Gastroesophageal sphincter (tissue), 4 donors: Measurements from ENCODE around the gene DLK2. TPM values are rescaled to one million over a fixed set of nuclear protein-coding genes. Genes with fewer than 3 reads are reported as not detected.

Experiments used
- ATAC-seq: fragments of 150-250 bp; one replicate; pipeline ENCODE4 v1.9.1; 2016; ENCODE audit warnings: mild to moderate bottlenecking, moderate library complexity
- H3K27ac ChIP-seq, 4 donors: fragments of 200-600 bp; sonication (generic) in 3 of 4; 1 replicate in 3 of 4; 2 replicates in 1 of 4; pipeline ENCODE4 v1.5.1; 2016 to 2019
- H3K27me3 ChIP-seq: fragments of 200-600 bp; sonication (generic); one replicate; pipeline ENCODE4 v1.5.1; 2019
- H3K36me3 ChIP-seq, 2 donors: fragments of 200-600 bp; sonication (generic); one replicate each; pipeline ENCODE4 v1.5.1; 2019; ENCODE audit warnings: control low read depth in 1 of 2
- H3K4me1 ChIP-seq, 3 donors: fragments of 200-600 bp; sonication (generic); 1 replicate in 2 of 3; 2 replicates in 1 of 3; pipeline ENCODE4 v1.5.1; 2016 to 2019; ENCODE audit warnings: control low read depth in 2 of 3
- H3K4me3 ChIP-seq, 2 donors: fragments of 200-600 bp; sonication (generic); one replicate each; pipeline ENCODE4 v1.5.1; 2019; ENCODE audit warnings: mild to moderate bottlenecking in 1 of 2, moderate library complexity in 1 of 2
- H3K9me3 ChIP-seq, 3 donors: fragments of 200-600 bp; sonication (generic); one replicate each; pipeline ENCODE4 v1.5.1; 2017 to 2019; ENCODE audit warnings: control low read depth in 2 of 3
- CTCF ChIP-seq, 4 experiments: fragments of 200-600 bp in 2 of 4; fragments of 450-650 bp in 2 of 4; sonication (generic) in 1 of 4; IDR thresholded peaks; one replicate each; pipeline ENCODE4 v1.5.1; 2017 to 2019; ENCODE audit warnings: antibody characterized with exemption in 4 of 4, mild to moderate bottlenecking in 2 of 4, moderate library complexity in 2 of 4
- EP300 ChIP-seq: sonication (generic); formaldehyde crosslinking; IDR thresholded peaks from one replicate; pipeline ENCODE4 v1.6.1; 2017; ENCODE audit warnings: antibody characterized with exemption, mild to moderate bottlenecking
- POLR2A ChIP-seq, 2 donors: fragments of 450-650 bp; IDR thresholded peaks; one replicate each; pipeline ENCODE4 v1.6.1; 2017; ENCODE audit warnings: antibody characterized with exemption in 2 of 2, mild to moderate bottlenecking in 2 of 2, moderate library complexity in 1 of 2
- POLR2AphosphoS5 ChIP-seq: sonication (generic); formaldehyde crosslinking; IDR thresholded peaks from one replicate; pipeline ENCODE4 v1.6.1; 2017; ENCODE audit warnings: antibody characterized with exemption
- WGBS, 2 donors: methylation state at CpG; one replicate each; pipeline ENCODE4 v1.1.5; 2018; ENCODE audit warnings: low coverage in 1 of 2; 5-methylcytosine and 5-hydroxymethylcytosine counted together
- small RNA-seq, 4 donors: library from RNA; depleted of rRNA; stranded (forward); fragments of <200 nt; gene quantifications; one replicate each; pipeline ENCODE3, GENCODE V24; 2016
- total RNA-seq, 4 donors: library from RNA; depleted of rRNA; stranded (reverse); fragments of >200 nt; gene quantifications; one replicate each; pipeline ENCODE4 v1.1.0, GENCODE V29; 2016

DLK2 gene
- total RNA-seq, 4 donors from 2014 or later: 0.54 TPM; not detected in 3

DNA sequence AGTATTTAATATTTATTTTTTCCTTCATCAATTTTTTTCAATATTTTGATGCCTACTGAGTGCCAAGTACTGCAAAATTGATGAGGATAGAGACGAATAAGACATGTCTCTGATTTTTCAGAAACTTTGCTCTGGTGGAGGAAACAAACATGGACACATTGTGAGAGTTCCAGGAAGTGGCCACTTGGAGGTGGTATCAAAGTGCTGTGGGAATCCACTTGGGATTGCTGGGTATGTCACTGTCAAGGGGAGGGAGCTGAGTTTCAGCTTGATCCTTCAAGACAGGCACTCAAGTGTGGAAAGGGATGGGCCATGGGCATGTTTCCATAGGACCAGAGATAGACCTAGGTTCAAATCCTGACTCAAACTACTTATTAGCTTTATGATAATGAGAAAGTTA lies 52.5 kb downstream of the DLK2 start:
- no peak overlapping the region for H3K4me3 ChIP-seq
- WGBS, 2 donors: 56 to 79% methylated on average over 1 of the region's 1 CpG
- H3K27ac ChIP-seq: no peak overlapping the region
- no peaks in the 10 kb centered on the region for H3K36me3 ChIP-seq
- no peak for ATAC-seq
- no peaks in the 10 kb centered on the region for H3K4me1 ChIP-seq
- peaks cover 15% of the 10 kb centered on the region for H3K27me3 ChIP-seq
- no peaks in the 10 kb centered on the region for H3K9me3 ChIP-seq
- TF ChIP-seq EP300: no peak
- no peak for TF ChIP-seq CTCF (IDR thresholded peaks at IDR 0.05)
- no peak for TF ChIP-seq POLR2AphosphoS5
- TF ChIP-seq POLR2A (IDR thresholded peaks at IDR 0.05): no peak

GRCh38 chr6:43401730-43402129 lies 53.6 kb downstream of the DLK2 start:
- H3K4me1 ChIP-seq: no peaks in the 10 kb centered on the region
- no peak overlapping the region for H3K27ac ChIP-seq
- 82% methylated on average over 3 of the region's 3 CpGs; no CpG with 5 or more reads in 1 of the 2 donors for WGBS, 2 donors
- no peaks in the 10 kb centered on the region for H3K9me3 ChIP-seq
- no peak for ATAC-seq
- H3K27me3 ChIP-seq: peaks cover 6% of the 10 kb centered on the region
- H3K36me3 ChIP-seq: no peaks in the 10 kb centered on the region
- no peak overlapping the region for H3K4me3 ChIP-seq
- no peak for TF ChIP-seq EP300
- TF ChIP-seq CTCF (IDR thresholded peaks at IDR 0.05): no peak
- no peak for TF ChIP-seq POLR2A (IDR thresholded peaks at IDR 0.05)
- no peak for TF ChIP-seq POLR2AphosphoS5

Small RNA genes lying within 50 kb of the gene (small RNA-seq; reads per million reads assigned to genes)
- gene MIR6780B: 0 reads per million in 4 donors
- 0 to 0.09 (median 0) reads per million in 4 donors for gene RNU6-1113P

Other genes with a start within 250 kb of the DLK2 start
- gene DNPH1, start 226.1 kb downstream of the DLK2 start, total RNA-seq: 10 to 100 TPM; 66.5 to 95.0 (median 86.6) TPM
- gene TTBK1, start 212.1 kb downstream of the DLK2 start, total RNA-seq: under 1 TPM in 2 of 4 donors, not detected in 2; 0.08 to 0.20 TPM
- not detected for gene SLC22A7, start 157.3 kb downstream of the DLK2 start, total RNA-seq
- not detected for gene CRIP3, start 146.7 kb downstream of the DLK2 start, total RNA-seq
- gene ZNF318, start 85.9 kb downstream of the DLK2 start, total RNA-seq: 10 to 100 TPM; 11.7 to 22.1 (median 18.4) TPM
- gene ABCC10, start 28.0 kb downstream of the DLK2 start, total RNA-seq: 10 to 100 TPM in 3 of 4 donors, 1 to 10 TPM in 1; 7.1 to 19.4 (median 10.2) TPM
- 10 to 100 TPM; 20.1 to 36.0 (median 27.8) TPM for gene TJAP1, start 22.0 kb upstream of the DLK2 start, total RNA-seq
- under 1 TPM in 2 of 4 donors, not detected in 2; 0.16 to 0.31 TPM for gene LRRC73, start 54.8 kb upstream of the DLK2 start, total RNA-seq
- gene YIPF3, start 61.4 kb upstream of the DLK2 start, total RNA-seq: 100 to 1,000 TPM in 1 of 4 donors, 10 to 100 TPM in 3; 66.4 to 110 (median 82.8) TPM
- 10 to 100 TPM; 16.9 to 30.4 (median 24.7) TPM for gene POLR1C, start 61.5 kb upstream of the DLK2 start, total RNA-seq
- 100 to 1,000 TPM in 1 of 4 donors, 10 to 100 TPM in 3; 12.9 to 123 (median 29.8) TPM for gene XPO5, start 120.5 kb upstream of the DLK2 start, total RNA-seq
- gene POLH, start 120.6 kb upstream of the DLK2 start, total RNA-seq: 10 to 100 TPM in 1 of 4 donors, 1 to 10 TPM in 3; 4.8 to 10.6 (median 7.9) TPM
- gene GTPBP2, start 173.7 kb upstream of the DLK2 start, total RNA-seq: 10 to 100 TPM; 28.8 to 44.5 (median 31.4) TPM
- 10 to 100 TPM; 15.6 to 36.6 (median 23.0) TPM for gene MAD2L1BP, start 180.3 kb upstream of the DLK2 start, total RNA-seq
- under 1 TPM in 1 of 4 donors, not detected in 3; 0.16 TPM for gene RSPH9, start 189.5 kb upstream of the DLK2 start, total RNA-seq
- gene MRPS18A, start 232.2 kb upstream of the DLK2 start, total RNA-seq: 10 to 100 TPM; 36.3 to 47.3 (median 38.6) TPM